GM21529 (cell line): Measurements from ENCODE around the gene C12orf43.

ENCODE experiments used
- ATAC-seq: cut with Tn5 transposase; IDR thresholded peaks from one replicate; pipeline ENCODE4 v1.9.1; 2021; ENCODE audit not compliant: unreplicated experiment

C12orf43 gene

GRCh38 chr12:120979220-120979861 lies 36.9 kb downstream of the C12orf43 start:
- no peak for ATAC-seq

- ATAC-seq, result no peak
Observed at GRCh38 chr12:120978296-120979219, 37.7 kb downstream of the C12orf43 start, which contains the start of gene HNF1A. Gene HNF1A (plus strand): TSS chr12:120978543. CDS start chr12:120978769, 226 bp downstream.

- ATAC-seq, result no peak
Observed at GRCh38 chr12:120977531-120978295, 38.6 kb downstream of the C12orf43 start.

- no peak for ATAC-seq
Observed at GRCh38 chr12:120972870-120973543, 43.3 kb downstream of the C12orf43 start.

- ATAC-seq, result no peak
Observed at GRCh38 chr12:120971299-120972180, 44.7 kb downstream of the C12orf43 start.

- no peak for ATAC-seq
Observed at GRCh38 chr12:120970310-120970709, 46.0 kb downstream of the C12orf43 start.

GRCh38 chr12:120965534-120966091 lies 50.7 kb downstream of the C12orf43 start:
- ATAC-seq, result no peak

- ATAC-seq, result no peak
Observed at GRCh38 chr12:120964298-120964697, 52.0 kb downstream of the C12orf43 start.

- ATAC-seq, result no peak
Observed at GRCh38 chr12:120962532-120963020, 53.7 kb downstream of the C12orf43 start.

GRCh38 chr12:120961604-120962531 lies 54.4 kb downstream of the C12orf43 start:
- no peak for ATAC-seq

- no peak for ATAC-seq
Observed at GRCh38 chr12:120960657-120961056, 55.6 kb downstream of the C12orf43 start.

- ATAC-seq, result no peak
Observed at GRCh38 chr12:120959111-120959878, 57.0 kb downstream of the C12orf43 start.

- ATAC-seq, result no peak
Observed at GRCh38 chr12:120956579-120957300, 59.5 kb downstream of the C12orf43 start.

- no peak for ATAC-seq
Observed at GRCh38 chr12:120955232-120955631, 61.1 kb downstream of the C12orf43 start.

GRCh38 chr12:120950807-120951206 lies 65.5 kb downstream of the C12orf43 start:
- no peak for ATAC-seq
